C4-2B (cell line): Measurements from ENCODE around the gene AGAP1.

Experiments used
- ZFX ChIP-seq: fragments of 450-650 bp; IDR thresholded peaks from 2 replicates; pipeline ENCODE4 v1.6.1; 2017
- TF ChIP-seq, protein P1 (sequence below): fragments of 450-650 bp; conservative IDR thresholded peaks from 2 replicates; pipeline ENCODE4 v1.5.1; 2017; ENCODE audit warnings: mild to moderate bottlenecking

GRCh38 chr2:236162882-236163470 is 669.1 kb downstream of the AGAP1 start:
- TF ChIP-seq, protein P1, sequence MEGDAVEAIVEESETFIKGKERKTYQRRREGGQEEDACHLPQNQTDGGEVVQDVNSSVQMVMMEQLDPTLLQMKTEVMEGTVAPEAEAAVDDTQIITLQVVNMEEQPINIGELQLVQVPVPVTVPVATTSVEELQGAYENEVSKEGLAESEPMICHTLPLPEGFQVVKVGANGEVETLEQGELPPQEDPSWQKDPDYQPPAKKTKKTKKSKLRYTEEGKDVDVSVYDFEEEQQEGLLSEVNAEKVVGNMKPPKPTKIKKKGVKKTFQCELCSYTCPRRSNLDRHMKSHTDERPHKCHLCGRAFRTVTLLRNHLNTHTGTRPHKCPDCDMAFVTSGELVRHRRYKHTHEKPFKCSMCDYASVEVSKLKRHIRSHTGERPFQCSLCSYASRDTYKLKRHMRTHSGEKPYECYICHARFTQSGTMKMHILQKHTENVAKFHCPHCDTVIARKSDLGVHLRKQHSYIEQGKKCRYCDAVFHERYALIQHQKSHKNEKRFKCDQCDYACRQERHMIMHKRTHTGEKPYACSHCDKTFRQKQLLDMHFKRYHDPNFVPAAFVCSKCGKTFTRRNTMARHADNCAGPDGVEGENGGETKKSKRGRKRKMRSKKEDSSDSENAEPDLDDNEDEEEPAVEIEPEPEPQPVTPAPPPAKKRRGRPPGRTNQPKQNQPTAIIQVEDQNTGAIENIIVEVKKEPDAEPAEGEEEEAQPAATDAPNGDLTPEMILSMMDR: no peak
- TF ChIP-seq ZFX: no peak
